ENCODE measurements around the gene NT5C3B. TPM values are rescaled to one million over a fixed set of nuclear protein-coding genes. Genes with fewer than 3 reads are reported as not detected.

Gene NT5C3B
- total and polyA plus RNA-seq, 8 donors: 30.6 to 101 (median 88.6) TPM

DNA sequence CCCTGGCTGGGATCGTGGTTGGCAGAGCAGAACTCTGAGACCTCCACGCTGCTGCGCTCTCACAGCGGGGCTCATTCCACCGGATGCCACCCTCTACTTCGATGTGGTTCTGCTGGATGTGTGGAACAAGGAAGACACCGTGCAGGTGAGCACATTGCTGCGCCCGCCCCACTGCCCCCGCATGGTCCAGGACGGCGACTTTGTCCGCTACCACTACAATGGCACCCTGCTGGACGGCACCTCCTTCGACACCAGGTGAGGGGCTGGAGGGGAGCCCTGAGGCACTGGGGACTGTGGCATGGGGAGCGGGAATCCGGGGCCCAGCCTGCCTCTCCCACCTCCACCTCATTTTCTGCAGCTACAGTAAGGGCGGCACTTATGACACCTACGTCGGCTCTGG is 18.0 kb downstream of the NT5C3B start:
- Histone ChIP-seq H3K4me3 (no peak overlapping the region), H3K27me3 (peaks cover 0 to 2% of the 10 kb centered on the region in 2 donors), H3K36me3 (no peaks in the 10 kb centered on the region), H3K9me3 (no peaks in the 10 kb centered on the region), H3K27ac (no peak overlapping the region), H3K4me1 (no peaks in the 10 kb centered on the region)
- ATAC-seq (no peak), DNase-seq (no peak)
- TF ChIP-seq, protein P1, sequence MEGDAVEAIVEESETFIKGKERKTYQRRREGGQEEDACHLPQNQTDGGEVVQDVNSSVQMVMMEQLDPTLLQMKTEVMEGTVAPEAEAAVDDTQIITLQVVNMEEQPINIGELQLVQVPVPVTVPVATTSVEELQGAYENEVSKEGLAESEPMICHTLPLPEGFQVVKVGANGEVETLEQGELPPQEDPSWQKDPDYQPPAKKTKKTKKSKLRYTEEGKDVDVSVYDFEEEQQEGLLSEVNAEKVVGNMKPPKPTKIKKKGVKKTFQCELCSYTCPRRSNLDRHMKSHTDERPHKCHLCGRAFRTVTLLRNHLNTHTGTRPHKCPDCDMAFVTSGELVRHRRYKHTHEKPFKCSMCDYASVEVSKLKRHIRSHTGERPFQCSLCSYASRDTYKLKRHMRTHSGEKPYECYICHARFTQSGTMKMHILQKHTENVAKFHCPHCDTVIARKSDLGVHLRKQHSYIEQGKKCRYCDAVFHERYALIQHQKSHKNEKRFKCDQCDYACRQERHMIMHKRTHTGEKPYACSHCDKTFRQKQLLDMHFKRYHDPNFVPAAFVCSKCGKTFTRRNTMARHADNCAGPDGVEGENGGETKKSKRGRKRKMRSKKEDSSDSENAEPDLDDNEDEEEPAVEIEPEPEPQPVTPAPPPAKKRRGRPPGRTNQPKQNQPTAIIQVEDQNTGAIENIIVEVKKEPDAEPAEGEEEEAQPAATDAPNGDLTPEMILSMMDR (IDR thresholded peaks at IDR 0.05): no peak
- intact Hi-C loops (cut with DNase I): no loop called here

- TF ChIP-seq, protein P1 (IDR thresholded peaks at IDR 0.05): no peak
- no peak for ATAC-seq
- H3K27ac ChIP-seq: no peak overlapping the region
Observed at GRCh38 chr17:41816637-41817320, 19.3 kb downstream of the NT5C3B start.

GRCh38 chr17:41814195-41814594 is 21.8 kb downstream of the NT5C3B start:
- ATAC-seq: no peak
- TF ChIP-seq, protein P1 (IDR thresholded peaks at IDR 0.05): no peak
- intact Hi-C loops (cut with DNase I): loop anchor here in 1 of 2 donors (5.0 kb wide), 1 partner anchor 72 kb away; no protein-coding TSS in a partner anchor
- Histone ChIP-seq H3K4me1 (peaks cover 12 to 32% of the 10 kb centered on the region in 2 donors), H3K36me3 (no peaks in the 10 kb centered on the region), H3K27me3 (peaks cover 0 to 36% of the 10 kb centered on the region in 2 donors), H3K27ac (no peak overlapping the region), H3K4me3 (peak overlapping the region in 1 of 2 donors; percentile 63), H3K9me3 (no peaks in the 10 kb centered on the region)
- DNase-seq: no peak

More at GRCh38 chr17:41816637-41817320, 19.3 kb downstream of the NT5C3B start:
- Histone ChIP-seq H3K27me3 (peaks cover 0 to 15% of the 10 kb centered on the region in 2 donors), H3K9me3 (no peaks in the 10 kb centered on the region), H3K4me3 (no peak overlapping the region), H3K36me3 (no peaks in the 10 kb centered on the region), H3K4me1 (peaks cover 5 to 10% of the 10 kb centered on the region in 2 donors)
- intact Hi-C loops (cut with DNase I): no loop called here
- DNase-seq: no peak

GRCh38 chr17:41813699-41814124 is 22.3 kb downstream of the NT5C3B start:
- Histone ChIP-seq H3K9me3 (no peaks in the 10 kb centered on the region), H3K4me3 (peak overlapping the region; percentile 63 to 74), H3K27ac (peak overlapping the region in 1 of 2 donors; percentile 13), H3K36me3 (no peaks in the 10 kb centered on the region), H3K4me1 (peaks cover 12 to 32% of the 10 kb centered on the region in 2 donors), H3K27me3 (peaks cover 0 to 36% of the 10 kb centered on the region in 2 donors)
- intact Hi-C loops (cut with DNase I): loop anchor here in 1 of 2 donors (5.0 kb wide), 1 partner anchor 71 kb away; no protein-coding TSS in a partner anchor
- TF ChIP-seq, protein P1 (IDR thresholded peaks at IDR 0.05): no peak
- no peak for ATAC-seq
- DNase-seq: no peak

DNA sequence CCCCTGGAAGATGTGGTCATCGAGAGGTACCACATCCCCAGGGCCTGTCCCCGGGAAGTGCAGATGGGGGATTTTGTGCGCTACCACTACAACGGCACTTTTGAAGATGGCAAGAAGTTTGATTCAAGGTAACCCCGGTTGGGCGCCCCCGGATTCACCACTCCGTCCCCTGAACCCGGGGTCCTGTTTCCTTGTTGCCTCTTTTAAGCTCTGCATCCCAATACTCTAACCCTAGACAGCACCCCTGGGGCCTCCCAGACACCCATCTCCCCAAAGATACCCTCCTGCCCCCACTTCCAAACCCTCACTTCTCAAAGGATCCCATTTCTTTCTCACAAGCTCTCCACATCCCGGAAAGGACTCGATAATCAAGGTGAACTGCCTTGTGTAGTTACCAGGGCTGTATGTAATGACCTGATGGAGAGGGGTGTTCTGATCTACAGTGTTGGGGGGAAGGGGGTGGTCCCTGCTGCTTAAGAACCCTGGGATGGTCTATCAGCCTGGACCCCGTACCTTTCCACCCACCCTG is 22.8 kb downstream of the NT5C3B start:
- intact Hi-C loops (cut with DNase I): loop anchor here in 1 of 2 donors (5.0 kb wide), 1 partner anchor 71 kb away; no protein-coding TSS in a partner anchor
- H3K27ac ChIP-seq: peak overlapping the region in 1 of 2 donors; percentile 44

More for the DNA sequence above, 22.8 kb downstream of the NT5C3B start:
- Histone ChIP-seq H3K4me1 (peaks cover 12 to 32% of the 10 kb centered on the region in 2 donors), H3K4me3 (peak overlapping the region; percentile 63 to 74), H3K36me3 (no peaks in the 10 kb centered on the region), H3K9me3 (no peaks in the 10 kb centered on the region), H3K27me3 (peaks cover 0 to 36% of the 10 kb centered on the region in 2 donors)
- TF ChIP-seq, protein P1 (IDR thresholded peaks at IDR 0.05): no peak
- DNase-seq (no peak), ATAC-seq (no peak)

All from left lung (tissue), 10 donors.